Medulla oblongata (tissue), 1 donor: ENCODE data around the gene PRAF2.

Experiments used
- DNase-seq: peaks from one replicate; pipeline ENCODE4 v3.0.0-alpha.2; 2015; ENCODE audit errors: extremely low spot score

Gene PRAF2, protein sequence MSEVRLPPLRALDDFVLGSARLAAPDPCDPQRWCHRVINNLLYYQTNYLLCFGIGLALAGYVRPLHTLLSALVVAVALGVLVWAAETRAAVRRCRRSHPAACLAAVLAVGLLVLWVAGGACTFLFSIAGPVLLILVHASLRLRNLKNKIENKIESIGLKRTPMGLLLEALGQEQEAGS

DNA sequence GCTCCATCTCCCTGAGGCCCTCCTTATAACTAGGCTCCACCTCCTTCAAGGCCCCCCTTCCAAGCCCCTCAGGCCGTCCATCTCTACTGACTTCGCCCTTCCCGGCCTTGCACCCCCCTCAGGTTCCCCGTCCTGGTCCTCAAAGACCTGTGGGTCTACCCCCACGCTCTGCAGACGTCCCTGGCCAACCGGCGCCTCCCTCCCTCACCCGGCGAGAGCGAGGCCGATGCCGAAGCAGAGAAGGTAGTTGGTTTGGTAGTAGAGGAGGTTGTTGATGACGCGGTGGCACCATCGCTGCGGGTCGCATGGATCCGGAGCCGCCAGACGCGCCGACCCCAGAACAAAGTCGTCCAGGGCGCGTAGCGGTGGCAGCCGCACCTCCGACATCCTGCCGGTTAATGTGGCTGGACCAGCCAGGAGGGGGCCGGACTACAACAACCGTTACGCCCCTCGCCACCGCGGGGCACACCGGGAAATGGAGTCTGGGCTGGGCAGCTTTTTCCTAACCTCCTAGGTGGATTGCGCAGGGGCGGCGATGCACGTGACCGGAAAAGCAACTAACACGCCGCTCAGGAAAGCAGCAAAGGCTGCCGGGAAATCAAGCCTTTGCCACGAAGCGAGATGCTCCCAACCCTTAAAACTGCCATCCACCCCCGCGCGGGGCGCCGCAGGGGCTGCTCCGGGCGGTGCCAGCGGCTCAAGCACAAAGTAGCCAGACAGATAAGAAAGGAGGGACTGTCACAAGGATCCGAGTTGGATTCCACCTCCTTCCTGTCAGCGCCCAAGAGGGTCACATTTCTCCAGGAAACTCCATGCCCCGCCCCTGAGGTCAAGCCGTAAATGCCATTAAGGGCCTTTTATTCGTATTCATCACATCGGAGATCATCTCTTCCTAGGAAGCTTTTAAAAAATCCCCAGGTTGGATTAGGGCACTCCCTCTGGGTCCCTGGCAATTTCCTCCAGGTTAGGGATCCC, at the start of gene PRAF2:
TSS of gene PRAF2 (minus strand) at position 402 of the 975 bp plus-strand sequence. CDS start at position 387, 15 bp downstream.
- DNase-seq, result peak; percentile 93

GRCh38 chrX:49122499-49122898, 48.7 kb upstream of the PRAF2 start:
- no peak for DNase-seq

- DNase-seq, result no peak
Measured at GRCh38 chrX:49120091-49120490, 46.3 kb upstream of the PRAF2 start.

GRCh38 chrX:49117581-49117980, 43.8 kb upstream of the PRAF2 start:
- DNase-seq, result no peak

- no peak for DNase-seq
Measured at GRCh38 chrX:49116716-49117115, 42.9 kb upstream of the PRAF2 start.

DNA sequence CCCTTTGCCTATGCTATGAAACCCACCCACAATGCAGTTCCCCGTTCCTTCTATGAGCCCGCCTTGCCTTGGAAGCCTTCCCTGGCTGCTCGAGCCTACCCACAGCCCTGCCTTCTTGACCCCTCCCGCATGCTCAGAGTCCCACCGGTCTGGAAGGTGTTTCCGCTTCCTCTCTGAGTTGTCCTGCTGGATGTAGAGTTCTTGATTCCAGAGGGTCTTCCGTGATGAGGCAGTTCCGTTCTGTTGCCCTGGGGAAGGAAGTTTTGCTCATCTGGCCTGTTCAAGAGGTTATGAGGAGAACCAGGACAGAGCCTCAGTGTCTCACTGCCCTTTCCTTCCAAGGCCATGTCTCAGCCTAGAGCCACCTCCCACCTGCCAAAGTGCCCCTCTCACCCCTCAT, 42.3 kb upstream of the PRAF2 start:
- no peak for DNase-seq

GRCh38 chrX:49111791-49112190, 38.0 kb upstream of the PRAF2 start:
- DNase-seq, result peak; percentile 83

DNA sequence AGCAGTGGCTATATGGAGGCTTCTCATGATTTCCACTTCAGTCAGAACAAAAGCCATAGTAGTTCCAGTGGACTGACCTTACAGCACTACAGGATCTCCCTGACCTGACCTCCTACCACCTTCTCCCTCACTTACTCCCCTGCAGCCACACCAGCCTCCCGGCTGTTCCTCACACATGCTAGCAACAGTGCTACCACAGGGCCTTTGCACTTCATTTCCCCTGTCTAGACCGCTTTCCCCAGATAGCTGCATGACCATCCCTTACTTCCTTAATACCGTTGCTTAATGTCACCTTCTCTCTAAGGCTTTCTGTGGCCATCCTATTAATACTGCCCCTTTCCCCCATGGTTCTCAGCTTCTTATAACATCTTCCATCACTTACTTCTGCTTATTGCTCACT, 36.6 kb upstream of the PRAF2 start:
- DNase-seq, result no peak

DNA sequence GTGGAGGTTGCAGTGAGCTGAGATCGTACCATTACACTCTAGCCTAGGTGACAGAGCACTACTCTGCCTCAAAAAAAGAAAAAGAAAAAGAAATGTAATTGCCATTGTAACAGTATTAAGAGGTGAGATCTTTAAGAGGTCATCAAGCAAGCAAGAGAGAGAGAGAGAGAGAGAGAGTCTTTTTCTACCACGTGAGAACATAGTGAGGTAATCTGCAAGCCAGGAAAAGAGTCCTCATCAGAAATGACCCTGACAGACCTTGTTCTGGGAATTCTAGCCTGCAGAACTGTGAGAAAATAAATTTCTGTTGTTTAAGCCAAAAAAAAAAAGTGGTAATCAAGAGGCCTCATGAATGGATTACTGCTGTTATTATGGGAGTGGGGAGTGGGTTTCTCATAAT, 34.8 kb upstream of the PRAF2 start:
- DNase-seq, result no peak

DNA sequence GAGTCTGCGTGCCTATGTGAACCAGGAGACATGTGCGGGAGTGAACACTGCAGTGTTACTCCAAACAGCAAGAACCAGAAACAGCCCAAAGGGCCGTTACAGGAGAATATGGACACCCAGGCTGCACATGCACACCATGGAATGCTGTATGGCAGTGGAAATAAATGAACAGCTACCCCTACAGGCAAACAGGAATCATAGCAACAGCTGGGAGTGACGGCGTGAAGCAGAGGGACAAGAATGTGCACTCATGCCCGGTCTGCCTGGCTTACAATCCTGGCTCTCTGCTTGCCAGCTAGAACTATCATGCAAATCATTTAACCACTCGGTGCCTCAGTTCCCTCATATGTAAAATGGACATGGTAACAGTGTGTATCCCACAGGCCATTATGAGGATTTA, 33.1 kb upstream of the PRAF2 start:
- peak; percentile 55 for DNase-seq

DNA sequence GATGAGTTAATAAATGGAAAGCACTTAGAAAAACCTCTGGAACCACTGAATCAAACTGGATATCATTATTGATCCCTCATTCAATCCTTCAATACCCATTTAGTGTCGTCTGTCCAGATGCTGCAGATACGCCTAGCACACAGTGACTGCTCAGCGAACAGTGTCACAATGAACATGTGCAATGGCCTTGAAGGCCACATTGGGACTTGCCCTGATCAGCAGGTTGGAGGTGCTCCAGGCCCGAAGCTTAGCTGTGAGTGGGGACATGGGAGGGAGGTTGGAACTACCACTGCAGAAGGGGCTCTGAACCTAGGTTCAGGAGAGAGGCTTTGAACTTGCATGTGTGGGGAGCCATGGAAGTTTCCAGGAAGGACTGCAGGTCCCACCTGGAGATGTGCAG, 32.5 kb upstream of the PRAF2 start:
- no peak for DNase-seq

DNA sequence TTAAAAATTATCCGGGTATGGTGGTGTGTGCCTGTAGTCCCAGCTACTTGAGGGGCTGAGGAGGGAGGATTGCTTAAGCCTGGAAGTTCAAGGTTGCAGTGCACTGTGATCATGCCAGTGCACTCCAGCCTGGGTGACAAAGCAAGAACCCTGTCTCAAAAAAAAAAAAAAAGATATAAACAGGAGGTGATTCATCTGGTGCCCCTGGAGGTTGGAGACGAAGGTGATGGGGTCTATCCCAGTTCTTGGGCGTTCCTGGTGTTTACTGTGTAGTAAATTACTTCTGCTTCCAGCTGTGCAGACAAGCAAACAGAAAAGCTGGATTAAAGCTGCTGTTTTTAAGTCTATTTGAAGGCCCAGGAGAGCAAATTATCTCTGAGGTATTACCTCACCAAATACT, 29.8 kb upstream of the PRAF2 start:
- DNase-seq, result no peak

DNA sequence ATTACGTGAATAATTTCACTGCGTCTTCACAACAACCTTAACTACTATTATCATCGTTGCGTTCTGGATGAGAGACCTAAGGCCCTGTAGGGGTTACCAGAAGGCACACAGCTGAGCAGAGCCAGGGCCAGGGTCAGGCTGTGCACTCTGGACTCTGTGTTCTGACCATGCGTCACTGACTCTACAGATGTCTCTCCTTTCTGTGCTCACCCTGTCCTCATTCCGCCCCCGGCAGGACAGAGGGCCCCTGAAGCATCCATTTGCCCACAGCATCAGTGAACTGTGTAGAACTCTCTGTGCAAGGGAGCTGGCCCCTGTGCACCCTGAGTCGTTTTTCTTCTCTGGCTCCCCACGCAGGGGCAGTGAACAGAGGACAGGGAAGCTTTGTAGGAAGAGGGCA, 28.4 kb upstream of the PRAF2 start:
- no peak for DNase-seq

DNA sequence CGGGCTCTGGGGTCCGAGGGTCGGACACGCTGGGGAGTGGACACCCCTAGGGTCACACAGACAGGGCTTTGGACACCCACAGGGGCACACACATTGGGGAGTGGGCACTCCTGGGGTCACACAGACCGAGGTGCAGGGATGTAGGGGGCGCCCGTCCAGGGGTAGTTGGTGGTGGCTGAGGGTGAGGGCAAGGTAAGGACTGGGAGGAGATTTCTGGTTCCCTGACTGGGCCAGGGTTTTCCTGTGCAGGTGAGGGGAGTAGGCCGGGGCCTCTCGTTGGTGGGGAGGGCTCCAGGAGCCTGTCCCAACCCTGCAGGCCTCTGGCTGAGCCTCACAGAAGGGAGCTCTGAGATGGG, 27.8 kb upstream of the PRAF2 start:
- no peak for DNase-seq

DNA sequence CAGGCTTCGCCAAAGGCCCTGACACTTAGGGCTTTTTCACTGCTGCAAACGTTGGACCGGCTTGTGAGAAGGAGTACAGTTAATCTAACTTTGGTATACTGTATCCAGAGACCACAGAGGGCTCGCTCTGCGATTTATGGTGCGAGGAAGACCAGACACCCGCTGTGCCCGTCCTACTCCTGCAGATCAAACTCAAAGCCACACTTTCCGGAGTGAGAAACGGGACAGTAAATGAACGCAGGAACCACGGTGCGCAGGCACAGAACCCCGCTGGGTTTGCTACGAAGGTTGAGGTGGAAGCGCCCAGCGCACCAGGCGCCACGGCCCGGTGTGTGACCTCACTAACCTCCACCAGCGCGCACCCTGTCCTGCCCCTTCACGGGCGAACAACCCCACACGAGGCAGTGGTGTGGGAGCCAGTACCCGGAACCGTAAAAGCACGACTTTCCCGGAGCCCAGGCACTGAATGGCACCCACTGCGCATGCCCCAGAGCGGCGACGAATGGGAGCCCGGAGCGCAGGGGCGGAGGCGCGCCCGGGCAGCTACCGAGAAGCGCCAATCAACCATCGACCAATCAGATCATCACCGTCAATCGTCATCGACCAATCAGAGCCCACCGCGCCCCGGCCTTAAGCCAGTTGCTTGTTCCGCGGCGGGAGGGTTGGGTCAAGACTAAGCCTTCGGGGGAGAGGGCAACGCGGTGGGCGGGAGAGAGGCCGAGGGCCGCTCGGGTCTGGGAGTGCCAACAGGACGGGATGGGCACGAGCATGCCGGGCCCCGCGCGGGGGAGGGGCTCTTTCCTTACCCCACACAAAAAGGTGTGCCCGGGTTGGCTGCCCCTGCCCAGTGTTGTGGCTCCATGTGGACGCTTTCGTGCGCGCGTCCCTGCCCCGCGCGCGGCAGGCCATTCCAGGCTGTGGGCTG, 27.2 kb upstream of the PRAF2 start:
- peak; percentile 91 for DNase-seq

DNA sequence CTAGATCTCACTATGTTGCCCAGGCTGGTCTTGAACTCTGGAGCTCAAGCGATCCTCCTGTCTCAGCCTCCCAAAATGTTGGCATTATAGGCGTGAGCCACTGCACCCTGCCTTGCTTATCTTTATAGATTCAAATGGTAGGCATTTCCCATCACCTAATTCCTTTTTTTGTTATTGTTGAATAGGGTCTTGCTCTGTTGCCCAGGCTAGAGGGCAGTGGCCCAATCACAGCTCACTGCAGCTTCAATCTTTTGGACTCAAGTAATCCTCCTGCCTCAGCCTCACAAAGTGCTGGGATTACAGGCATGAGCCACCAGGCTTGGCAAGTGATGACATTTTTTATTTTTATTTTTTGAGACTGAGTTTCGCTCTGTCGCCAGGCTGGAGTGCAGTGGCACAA, 22.6 kb upstream of the PRAF2 start:
- DNase-seq, result no peak

DNA sequence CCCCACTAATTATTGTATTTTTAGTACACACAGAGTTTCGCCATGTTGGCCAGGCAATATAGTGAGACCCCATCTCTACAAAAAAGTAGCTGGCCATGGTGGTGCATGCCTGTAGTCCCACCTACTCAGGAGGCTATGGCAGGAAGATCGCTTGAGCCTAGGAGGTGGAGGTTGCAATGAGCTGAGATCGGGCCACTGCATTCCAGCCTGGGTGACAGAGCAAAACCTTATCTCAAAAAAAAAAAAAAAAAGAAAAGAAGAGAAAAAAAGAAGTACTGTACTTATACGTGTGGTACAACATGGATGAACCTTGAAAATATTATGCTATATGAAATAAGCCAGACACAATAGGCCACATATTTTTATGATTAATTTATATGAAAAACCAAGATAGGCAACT, 15.8 kb upstream of the PRAF2 start:
- no peak for DNase-seq

GRCh38 chrX:49082271-49082871, 8.6 kb upstream of the PRAF2 start:
- DNase-seq, result no peak

GRCh38 chrX:49079489-49080428, 6.0 kb upstream of the PRAF2 start, which contains the start of gene WDR45:
TSS of gene WDR45 (minus strand) at chrX:49079887. CDS start at chrX:49078095, 1,792 bp downstream.
- DNase-seq, result peak; percentile 76

DNA sequence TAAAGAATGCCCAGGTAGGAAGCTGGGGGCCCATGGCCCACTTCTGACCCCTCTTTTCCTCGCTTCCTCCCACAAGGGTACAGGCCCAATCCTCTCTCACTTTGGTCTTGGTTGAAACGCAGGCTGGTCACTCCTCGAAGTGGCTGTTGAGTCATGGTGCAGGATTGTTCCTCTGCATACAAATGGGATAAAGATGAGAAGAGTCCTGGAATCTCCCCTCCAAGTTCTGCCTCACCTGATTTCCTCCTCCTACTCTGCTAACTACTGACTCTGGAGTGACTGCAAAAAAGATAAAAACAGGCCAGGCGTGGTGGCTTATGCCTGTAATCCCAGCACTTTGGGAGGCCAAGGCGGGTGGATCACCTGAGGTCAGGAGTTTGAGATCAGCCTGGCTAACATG, 4.1 kb upstream of the PRAF2 start:
- no peak for DNase-seq

- no peak for DNase-seq
Measured at GRCh38 chrX:49075347-49075746, 1.5 kb upstream of the PRAF2 start.
